Stimulated activated CD8-positive, alpha-beta memory T cell treated with anti-CD3 and anti-CD28 coated beads, Interleukin-7, amount 100 ng/mL, for 24 hours (primary cell): ENCODE results near the gene GSTA4.
"Not testable (repeated sequence)": the region's sequence is repeated elsewhere in the genome, so short reads cannot be mapped to it uniquely, and the experiment has no call there.

ENCODE experiments used
- DNase-seq: peaks from one replicate; pipeline ENCODE4 v3.0.0-alpha.2; 2020; ENCODE audit warnings: low read depth

GSTA4 gene

GRCh38 chr6:52975580-52975979, 19.5 kb downstream of the GSTA4 start:
- no peak for DNase-seq

GRCh38 chr6:52972989-52973388, 22.1 kb downstream of the GSTA4 start:
- no peak for DNase-seq

GRCh38 chr6:52969359-52969758, 25.7 kb downstream of the GSTA4 start:
- no peak for DNase-seq

- DNase-seq: no peak
Observed at GRCh38 chr6:52966101-52966500, 29.0 kb downstream of the GSTA4 start.

GRCh38 chr6:52965380-52965779, 29.7 kb downstream of the GSTA4 start:
- DNase-seq: no peak

- DNase-seq: no peak
Observed at GRCh38 chr6:52964318-52964717, 30.8 kb downstream of the GSTA4 start.

- DNase-seq: no peak
Observed at GRCh38 chr6:52962701-52963100, 32.4 kb downstream of the GSTA4 start.

GRCh38 chr6:52961022-52961421, 34.1 kb downstream of the GSTA4 start:
- not testable (repeated sequence) for DNase-seq

GRCh38 chr6:52960211-52960610, 34.9 kb downstream of the GSTA4 start:
- not testable (repeated sequence) for DNase-seq

GRCh38 chr6:52958546-52959255, 36.4 kb downstream of the GSTA4 start:
- no peak for DNase-seq

GRCh38 chr6:52955871-52956270, 39.2 kb downstream of the GSTA4 start:
- no peak for DNase-seq

GRCh38 chr6:52953911-52954839, 40.9 kb downstream of the GSTA4 start:
- no peak for DNase-seq

- no peak for DNase-seq
Observed at GRCh38 chr6:52946306-52946705, 48.8 kb downstream of the GSTA4 start.

- DNase-seq: not testable (repeated sequence)
Observed at GRCh38 chr6:52942821-52943220, 52.3 kb downstream of the GSTA4 start.

- no peak for DNase-seq
Observed at GRCh38 chr6:52942221-52942620, 52.9 kb downstream of the GSTA4 start.

GRCh38 chr6:52937908-52938307, 57.2 kb downstream of the GSTA4 start:
- DNase-seq: no peak

- no peak for DNase-seq
Observed at GRCh38 chr6:52933778-52934177, 61.3 kb downstream of the GSTA4 start.

- DNase-seq: no peak
Observed at GRCh38 chr6:52931351-52931750, 63.7 kb downstream of the GSTA4 start.

- DNase-seq: no peak
Observed at GRCh38 chr6:52929321-52930164, 65.5 kb downstream of the GSTA4 start.
